NAMALWA (cell line): Measurements from ENCODE around the gene RSPO4.
"Not testable (repeated sequence)": the region's sequence is repeated elsewhere in the genome, so short reads cannot be mapped to it uniquely, and the experiment has no call there.

Experiments used
- DNase-seq: peaks from one replicate; pipeline ENCODE4 v3.0.0-alpha.2; 2015; ENCODE audit warnings: low spot score

Gene RSPO4

DNA sequence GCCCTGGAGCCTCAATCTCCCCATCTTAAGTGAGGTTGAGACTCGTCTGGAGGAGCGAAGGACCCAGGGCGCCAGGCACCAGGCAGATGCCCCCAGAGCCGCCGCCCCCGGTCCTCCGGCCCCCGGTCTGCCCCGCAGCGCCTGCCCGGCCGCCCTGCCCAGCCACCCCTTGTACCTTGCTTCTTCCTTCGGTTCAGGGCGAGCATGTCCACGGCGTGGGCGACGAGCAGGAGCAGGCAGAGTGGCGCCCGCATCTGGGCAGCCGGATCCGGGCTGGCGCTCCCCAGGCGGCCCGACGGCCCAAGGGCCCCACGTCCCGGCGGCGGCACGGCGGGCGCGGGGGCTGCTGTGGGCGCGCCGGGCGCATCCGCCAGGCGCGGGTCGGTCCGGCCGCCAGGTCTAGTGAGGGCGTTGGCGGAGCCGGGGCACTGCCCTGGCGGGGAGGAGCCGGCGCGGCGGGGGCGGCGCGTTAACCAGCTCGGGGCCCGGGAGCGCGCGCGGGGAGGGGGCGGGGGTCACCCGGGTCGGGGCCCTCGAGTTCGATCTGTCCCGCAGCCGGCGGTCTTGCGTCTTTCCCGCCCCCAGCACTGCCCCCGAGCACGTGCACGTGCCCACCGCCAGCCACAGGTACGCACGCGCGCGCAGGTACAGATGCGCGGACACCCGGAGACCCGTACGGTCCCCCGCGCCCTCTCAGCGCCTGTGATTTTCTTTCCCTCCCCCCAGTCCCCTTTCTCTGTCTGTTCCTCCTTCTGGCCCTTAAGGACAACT lies at the start of gene RSPO4:
TSS of gene RSPO4 (minus strand) at position 401 of the 771 bp plus-strand sequence. CDS start at position 254, 147 bp downstream.
- DNase-seq = no peak

DNA sequence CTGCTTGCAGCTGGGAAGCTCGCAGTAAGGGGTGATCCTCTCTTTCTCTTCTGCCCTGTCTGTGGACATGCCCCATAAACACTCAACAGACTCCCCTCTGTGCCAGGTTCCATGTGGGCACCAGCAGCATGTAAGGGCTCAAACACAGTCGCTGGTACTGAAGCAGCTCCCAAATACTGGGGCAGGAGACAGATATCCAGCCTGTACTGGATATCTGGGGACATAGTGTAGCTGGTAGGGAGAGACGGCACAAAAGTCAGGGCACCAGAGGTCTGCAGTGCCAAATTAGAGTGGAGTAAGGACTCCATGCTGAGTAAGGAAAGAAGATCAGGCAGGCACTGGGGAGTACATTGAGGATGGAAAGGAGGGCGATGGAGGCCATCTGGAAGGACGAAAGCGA lies 48.3 kb upstream of the RSPO4 start:
- DNase-seq = no peak

DNA sequence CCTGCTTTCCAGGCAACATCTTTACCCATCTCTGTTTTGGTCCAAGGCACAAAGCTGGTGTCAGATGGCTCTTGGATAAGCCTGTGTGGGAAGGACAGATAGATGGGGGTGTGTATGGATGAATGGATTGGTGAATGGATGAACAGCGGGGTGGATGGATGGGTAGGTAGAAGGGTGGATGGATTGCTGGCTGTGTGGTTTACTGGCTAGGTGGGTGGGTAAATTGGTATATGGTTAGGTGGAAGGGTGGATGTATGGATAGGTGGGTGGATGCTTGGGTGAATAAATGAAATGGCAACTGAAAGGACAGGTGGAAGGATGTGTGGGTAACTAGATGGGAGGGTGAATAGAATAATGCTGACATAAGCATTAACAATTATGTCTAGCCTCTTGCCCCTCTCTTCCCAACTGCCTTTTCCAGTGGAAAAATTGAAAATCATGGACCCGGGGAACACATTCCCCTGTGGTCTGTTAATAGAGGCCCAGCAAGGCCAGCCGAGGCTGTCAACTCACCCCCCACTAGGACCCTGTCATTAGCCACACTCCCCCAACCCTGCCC lies 43.8 kb upstream of the RSPO4 start:
- DNase-seq = no peak

DNA sequence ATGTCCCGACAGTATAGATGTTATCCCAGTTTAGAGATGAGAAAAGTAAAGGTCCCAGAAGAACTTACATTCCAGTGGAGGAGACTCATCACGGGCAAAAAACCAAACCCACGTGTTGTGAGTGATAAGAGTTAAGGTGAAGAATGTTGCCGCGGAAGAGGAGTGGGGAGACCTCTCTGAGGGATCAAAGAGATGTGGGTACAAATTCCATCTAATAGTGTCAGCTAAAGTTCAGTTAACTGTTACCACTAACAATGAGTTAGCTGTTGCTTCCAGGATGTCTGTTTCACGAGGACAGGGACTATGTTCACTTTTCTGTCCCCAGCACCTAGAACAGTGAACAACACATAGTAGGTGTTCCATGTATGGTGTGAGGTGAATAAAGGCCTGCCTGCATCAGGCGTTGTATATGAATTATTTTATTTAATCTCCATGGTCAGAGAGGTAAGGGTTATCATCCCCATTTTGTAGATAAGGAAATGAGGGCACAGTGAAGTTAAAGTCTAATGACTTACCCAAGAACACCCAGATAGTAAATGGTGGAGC lies 39.8 kb upstream of the RSPO4 start:
- no peak for DNase-seq

DNA sequence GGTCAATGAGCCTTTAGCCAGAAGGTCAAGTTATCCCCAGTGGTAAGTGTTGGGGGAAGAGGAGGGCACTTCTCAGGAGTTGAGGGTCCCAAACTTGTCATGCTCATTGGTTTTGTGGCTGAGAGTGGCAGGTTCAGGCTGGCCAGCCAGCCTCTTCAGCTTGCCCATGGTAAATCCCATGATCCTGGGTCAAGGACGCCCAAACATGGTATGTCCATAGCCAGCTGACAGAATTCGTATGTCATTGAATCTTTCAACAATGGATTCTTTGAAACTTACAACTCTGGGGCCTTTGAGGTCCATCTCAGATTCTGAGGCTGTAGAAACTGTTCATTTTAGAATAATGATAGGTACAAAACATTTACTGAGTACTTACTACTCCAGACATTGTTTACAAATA lies 36.1 kb upstream of the RSPO4 start:
- DNase-seq = no peak

DNA sequence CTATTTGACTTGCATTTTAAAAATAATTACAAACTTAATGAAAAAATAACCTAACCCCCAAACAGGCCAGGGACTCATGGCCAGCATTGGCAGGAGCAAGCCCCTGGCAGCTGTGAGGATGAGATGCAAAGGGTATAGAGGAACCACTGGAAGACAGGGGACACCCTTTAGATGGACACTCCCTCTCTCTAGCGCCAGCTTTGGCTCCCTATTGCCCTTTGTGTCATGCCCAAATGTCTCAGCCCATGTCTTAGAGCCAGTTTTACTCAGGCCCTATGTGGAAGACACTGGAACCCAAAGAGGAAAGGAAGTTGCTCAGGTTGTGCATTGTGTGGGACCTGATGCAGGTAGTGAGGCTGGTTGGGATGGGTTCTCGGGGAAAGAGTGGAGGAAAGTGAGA lies 34.9 kb upstream of the RSPO4 start:
- DNase-seq = no peak

DNA sequence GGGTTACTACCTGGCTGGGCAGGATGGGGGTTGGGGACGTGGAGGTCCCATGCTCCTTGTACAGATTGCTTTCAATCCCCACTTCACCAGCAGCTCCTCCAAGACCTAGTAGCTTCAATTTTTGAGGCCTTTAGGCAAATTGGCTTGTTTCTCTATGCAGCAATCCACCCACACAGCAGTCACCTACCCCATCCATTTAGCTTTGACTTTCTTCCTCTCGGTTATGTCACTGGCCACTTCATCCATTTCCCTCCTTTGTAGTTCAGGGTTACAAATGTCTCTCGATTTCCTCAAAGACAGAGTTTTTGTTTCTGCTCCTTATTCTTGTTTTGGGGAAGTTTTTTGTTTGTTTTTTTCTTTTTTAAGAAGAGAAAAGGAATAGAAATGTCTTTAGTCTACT lies 33.4 kb upstream of the RSPO4 start:
- no peak for DNase-seq

DNA sequence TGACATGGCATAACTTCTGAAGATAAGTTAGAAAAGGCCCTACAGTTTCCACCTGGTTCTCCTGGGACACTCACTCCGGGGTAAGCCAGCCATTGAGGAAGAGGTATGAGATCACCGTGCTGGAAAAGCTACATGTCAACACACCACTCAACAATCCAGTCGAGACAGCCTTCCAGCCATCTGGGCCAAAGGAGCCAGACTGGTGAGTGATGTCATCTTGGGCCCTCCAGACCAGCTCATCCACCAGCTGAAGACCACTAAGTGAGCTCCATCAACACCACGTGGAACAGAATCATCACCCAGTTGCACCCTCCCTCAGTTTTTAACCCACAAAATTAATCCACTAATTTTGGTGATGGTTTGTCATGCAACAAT lies 32.3 kb upstream of the RSPO4 start:
- DNase-seq = no peak

DNA sequence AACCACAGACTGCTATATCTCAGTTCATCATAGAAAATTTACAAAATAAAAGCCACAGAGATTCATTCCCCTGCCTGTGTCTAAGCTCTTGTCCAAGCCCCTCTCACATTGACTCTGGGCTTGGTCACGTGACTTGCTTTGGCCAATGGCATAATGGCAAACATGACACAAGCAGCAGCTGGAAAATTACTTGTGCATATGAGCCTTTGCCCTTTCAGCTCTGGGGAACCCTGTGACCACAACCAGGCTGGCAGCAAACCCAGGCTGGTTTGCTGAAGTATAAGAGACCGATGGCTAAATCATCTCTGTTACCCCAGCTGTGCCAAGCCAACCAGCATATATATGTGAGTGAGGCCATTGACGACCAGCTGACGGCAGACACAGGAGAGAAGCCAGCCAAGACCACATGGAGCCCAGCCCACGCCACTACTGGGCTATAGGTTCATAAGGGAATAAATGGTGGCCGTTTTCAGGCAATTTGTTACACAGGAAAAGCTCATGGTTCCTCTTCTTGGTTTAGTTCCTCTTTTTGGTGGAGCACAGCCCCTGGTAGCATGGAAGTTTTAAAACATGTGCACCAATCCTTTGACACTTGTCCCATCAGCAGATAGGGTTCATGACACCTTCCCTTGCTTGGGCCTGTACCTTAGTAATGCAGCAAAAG lies 31.8 kb upstream of the RSPO4 start:
- DNase-seq = peak; percentile 44

DNA sequence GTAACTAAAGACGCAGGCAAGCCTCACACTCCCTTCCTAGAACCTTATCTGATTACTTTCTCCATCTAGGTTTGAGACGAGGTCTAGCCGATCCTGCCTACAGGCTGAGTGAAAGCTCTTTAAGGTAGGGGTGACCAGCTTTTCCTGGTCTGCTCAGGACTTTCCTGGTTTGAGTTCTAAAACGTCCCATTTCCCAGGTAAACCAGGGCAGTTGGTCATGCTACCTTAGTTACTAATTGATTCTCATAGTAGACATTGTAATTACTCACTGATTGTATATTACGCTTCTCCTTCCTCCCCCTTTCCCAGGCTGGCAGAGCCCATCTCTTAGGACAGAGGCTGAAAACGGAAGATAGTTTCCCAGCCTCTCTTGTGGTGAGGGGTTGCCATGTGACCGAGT lies 27.9 kb upstream of the RSPO4 start:
- no peak for DNase-seq

DNA sequence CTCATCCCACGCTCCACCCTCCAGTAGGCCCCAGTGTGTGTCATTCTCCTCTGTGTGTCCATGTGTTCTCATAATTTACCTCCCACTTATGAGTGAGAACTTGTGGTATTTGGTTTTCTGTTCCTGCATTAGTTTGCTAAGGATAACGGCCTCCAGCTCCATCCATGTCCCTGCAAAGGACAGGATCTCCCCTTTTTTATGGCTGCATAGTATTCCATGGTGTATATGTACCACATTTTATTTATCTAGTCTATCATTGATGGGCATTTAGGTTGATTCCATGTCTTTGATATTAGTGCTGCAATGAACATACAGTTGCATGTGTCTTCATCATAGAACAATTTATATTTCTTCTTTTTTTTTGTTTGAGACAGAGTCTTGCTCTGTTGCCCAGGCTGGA lies 24.1 kb upstream of the RSPO4 start:
- not testable (repeated sequence) for DNase-seq

DNA sequence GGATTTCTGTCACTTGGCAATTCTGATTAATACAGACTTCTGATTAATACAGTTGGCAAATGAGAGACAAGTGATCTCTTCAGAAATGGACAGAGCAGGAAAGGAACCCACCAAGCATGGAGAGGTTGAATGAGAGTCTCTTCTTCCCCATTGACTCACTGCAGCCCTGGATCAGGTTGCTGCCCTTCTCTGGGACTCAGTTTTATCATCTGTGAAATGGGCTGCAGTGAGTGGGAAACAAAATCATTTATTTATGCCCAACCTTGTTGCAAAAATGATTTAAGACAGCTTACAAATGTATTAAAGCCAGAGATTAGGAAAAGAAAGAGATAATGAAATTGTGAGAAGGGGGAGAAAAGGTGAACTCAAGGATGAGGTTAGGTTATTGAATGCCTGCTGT lies 20.8 kb upstream of the RSPO4 start:
- DNase-seq = no peak

DNA sequence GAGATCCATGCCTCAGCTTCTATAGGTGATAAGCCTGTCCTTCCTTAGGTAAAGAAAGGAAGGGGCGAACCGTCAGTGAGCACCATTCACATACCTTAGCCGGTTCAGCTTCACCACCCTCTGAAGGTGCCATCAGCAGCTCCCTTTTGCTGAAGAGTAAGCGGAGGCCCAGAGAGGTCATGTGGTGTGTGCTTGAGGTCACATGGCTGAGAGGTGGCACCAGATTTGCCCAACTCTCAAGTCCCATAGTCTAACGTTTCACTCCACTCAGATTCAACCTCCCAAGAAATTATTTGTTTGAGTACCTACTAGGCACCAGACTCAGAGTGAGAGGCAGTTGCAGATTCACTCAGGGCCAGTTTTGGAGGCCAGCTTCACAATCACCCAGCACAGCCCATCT lies 18.5 kb upstream of the RSPO4 start:
- no peak for DNase-seq

DNA sequence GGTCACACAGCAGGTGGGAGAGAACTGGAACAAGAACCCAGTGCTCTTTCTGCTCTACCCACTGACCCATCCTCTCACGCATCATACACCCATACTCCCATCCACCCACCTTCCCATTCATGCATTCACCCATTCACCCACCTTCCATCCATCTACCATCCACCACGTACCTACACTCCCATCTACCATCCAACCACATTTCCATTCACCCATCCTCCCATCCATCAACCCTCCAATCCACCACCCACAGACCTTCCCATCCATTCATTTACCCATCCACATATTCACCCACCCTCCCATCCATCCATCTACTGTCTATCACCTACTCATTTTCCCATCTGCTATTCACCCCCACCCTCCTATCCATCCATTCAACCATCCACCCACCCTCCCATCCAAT lies 17.2 kb upstream of the RSPO4 start:
- no peak for DNase-seq

DNA sequence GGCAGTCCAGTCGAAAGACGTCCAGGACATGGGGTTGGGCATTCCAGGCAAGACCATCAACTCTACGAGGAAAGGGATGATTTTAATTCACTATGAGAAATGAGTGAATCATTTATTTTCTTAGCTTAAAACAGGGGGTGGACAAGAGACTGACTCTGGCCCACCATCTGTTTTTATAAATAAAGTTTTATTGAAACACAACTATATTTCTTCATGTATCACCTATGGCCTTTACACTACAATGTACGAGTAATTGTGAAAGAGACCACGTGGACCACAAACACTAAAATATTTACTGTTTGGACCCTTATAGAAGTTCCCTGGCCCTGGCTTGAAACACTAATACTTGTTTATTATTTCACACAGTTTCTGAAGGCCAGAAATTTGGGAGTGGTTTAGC lies 15.6 kb upstream of the RSPO4 start:
- DNase-seq = no peak

DNA sequence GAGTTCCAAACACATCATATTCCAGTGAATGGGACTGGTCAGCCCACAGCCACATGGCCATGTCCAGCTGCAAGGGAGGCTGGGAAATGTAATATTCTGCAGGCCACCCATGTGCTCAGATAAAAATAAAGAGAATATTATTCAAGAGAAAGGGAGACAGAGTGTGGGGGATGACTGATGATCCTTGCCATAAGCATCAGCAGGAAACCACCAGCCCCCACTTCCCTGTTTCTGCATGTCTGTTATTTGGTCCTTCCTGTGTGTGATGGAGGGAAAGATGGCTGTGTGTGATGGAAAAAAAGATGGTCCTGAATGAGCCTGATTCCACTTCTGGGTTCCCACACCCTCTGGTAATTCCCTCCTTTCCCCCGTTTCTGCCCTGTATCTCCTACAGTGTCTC lies 13.1 kb upstream of the RSPO4 start:
- no peak for DNase-seq

DNA sequence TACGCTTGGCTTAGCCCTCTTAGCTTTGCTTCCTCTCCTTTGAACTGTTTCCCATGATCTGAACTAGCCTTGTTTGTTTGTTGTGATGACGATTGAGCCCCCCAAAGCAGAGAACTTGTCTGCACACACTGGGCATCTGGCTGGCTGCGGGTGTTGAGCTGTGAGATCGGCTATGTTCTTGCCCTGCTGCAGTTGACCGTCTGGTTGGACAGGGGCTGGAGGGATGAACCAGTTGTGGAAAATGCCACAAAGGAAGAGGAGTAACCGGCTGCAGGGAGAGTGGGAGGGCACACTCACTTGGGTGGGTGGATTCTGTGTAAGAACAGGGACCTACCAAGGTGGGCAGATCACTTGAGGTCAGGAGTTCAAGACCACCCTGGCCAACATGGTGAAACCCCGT lies 12.4 kb upstream of the RSPO4 start:
- no peak for DNase-seq

DNA sequence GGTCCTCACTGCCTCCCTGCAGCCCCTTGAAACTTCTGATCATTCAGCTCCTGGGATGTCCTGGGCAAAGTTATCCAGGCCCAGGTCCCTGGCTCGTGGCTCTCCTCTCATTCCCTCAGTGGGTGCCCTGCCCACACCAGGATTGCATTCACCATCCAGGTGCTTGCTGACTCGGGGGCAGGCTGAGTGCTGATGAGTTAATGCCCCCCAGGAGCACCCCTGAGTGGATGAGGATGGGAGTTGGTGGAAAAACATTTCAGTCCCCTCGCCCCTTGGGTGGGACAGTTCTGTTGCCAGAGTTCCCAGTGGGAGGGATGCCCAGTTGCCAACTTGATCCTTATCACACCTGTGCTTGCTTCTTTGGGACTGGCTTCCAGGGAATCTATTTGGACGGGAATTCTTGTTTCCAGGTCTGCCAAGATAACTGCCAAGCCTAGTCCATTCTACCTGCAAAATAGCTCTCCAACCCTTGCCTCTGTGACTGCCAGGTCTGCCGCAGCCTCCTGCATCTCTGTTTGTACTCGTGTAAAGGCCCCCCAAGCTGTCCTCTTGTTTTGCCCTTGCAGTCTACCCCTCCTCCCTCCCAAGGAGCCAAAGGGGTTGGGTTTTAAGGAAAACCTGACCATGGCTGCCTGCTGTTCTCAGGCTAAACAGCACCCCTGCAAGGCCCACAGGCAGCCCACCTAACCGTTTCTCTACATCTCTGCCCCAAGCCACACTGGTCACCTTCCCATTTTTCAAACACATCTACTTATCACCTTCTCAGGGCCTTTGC lies 11.6 kb upstream of the RSPO4 start:
- no peak for DNase-seq

DNA sequence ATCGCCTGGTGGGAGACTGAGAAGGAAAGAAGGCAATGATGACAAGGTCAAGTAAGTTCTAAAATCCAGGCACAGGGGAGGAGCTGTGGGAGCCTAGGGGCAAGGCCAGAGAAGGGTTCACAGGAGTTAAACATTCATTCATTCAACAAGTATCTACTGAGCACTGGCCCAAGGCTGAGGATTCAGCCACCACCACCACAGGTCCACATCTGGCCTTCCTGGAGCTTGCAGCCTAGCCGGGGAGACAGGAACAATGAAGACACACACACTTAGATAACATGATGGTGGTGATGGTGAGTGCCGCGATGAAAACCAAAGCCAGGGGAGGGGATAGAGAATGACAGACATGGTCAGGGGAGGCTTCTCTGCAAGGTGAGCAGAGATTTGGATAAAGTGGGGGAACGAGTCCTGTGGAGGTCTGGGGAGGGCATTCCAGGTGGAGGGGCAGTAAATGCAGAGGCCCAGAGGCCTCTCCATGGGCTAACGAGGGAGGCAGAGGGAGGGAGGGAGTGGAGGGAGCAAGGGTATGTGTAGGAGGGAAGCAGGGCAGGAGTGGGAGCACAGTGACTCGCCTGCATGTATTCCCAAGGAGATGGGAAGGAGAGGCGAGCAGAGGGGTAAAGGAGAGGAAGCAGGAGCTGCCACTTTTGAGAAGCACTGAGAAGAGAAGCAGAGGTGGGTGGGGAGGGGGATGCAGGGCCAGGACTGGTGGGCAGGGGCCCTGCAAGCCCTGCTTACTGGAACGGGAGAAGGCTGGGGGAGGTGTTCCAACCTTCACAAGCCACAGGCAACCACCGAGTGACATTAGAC lies 10.5 kb upstream of the RSPO4 start:
- DNase-seq = no peak

DNA sequence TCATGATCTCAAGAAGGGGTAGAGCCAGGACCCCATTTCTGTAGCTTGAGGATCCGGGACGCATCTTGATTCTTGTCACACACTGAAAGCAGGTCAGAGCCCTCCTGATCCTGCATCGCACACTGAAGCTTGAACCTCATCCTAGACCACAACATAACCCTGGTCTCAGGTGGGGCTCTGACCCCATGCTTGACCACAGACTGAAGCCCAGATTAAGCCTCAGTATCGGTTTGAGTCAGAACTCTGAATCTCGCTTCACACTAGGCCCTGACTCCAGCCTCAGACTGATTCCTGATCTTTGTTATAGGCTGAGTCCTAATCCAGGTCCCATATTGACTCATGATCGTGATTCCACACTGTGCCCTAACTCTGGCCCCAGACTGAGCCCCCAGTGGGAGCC lies 8.5 kb upstream of the RSPO4 start:
- no peak for DNase-seq

DNA sequence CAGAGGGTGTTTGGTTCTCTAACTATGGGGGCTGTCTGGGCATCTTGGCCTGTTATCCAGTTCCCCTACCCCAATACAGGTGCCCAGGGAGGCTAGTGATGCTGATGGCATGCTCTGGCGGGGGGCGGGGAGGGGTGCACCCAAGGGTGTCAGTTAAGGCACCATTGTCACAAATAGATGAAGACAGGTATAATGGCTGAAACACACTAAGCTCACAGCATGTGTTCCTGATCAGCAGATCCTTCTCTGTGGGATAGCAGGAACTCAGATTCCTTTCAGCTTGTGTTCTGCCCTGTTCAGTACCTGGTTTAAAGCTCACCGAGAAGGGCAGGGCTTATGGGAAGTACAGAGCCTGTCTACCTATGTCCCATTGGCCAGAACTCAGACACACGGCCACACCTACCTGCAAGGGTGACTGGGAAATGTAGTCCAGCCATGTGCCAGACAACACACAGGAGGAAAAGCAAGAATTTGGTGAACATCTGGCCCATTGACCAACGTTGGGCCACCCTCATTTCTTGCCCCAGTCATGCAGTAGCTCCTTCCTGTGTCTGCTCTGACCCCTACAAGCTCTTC lies 3.4 kb upstream of the RSPO4 start:
- DNase-seq = peak; percentile 80
